ENCODE results near the gene VWA3B.

- TF ChIP-seq CTCF (IDR thresholded peaks at IDR 0.05), result no peak
- no peak for TF ChIP-seq POLR2A (IDR thresholded peaks at IDR 0.05)
Measured at GRCh38 chr2:98191883-98192282, 104.9 kb downstream of the VWA3B start.
